Hematopoietic multipotent progenitor cell (in vitro differentiated cells): ENCODE data around the gene LGALS8. TPM values are rescaled to one million over a fixed set of nuclear protein-coding genes. Genes with fewer than 3 reads are reported as not detected.
A peak's percentile ranks its signal among the peaks of the same experiment; 100 is the strongest.

Experiments
- DNase-seq, 3 donors: peaks; one replicate each; pipeline ENCODE4 v3.0.0-alpha.2; 2011 to 2015; ENCODE audit warnings: low read depth in 2 of 3, low spot score in 2 of 3
- total RNA-seq: library from RNA; depleted of rRNA; stranded (reverse); fragments of >200 nt; gene quantifications from one replicate; pipeline ENCODE4 v1.2.3, GENCODE V29; 2012

LGALS8 gene
- total RNA-seq, 1 donor: 47.1 TPM

- DNase-seq: no peak
These were observed 15.2 kb upstream of the LGALS8 start for GRCh38 chr1:236508593-236509027.

GRCh38 chr1:236509203-236509602 is 14.6 kb upstream of the LGALS8 start:
- DNase-seq: no peak

GRCh38 chr1:236509647-236510401 is 14.0 kb upstream of the LGALS8 start:
- no peak for DNase-seq

GRCh38 chr1:236511735-236512418 is 11.9 kb upstream of the LGALS8 start:
- DNase-seq: no peak

- no peak for DNase-seq
These were observed 8.9 kb upstream of the LGALS8 start for GRCh38 chr1:236514703-236515442.

GRCh38 chr1:236515443-236515958 is 8.3 kb upstream of the LGALS8 start:
- no peak for DNase-seq

DNA sequence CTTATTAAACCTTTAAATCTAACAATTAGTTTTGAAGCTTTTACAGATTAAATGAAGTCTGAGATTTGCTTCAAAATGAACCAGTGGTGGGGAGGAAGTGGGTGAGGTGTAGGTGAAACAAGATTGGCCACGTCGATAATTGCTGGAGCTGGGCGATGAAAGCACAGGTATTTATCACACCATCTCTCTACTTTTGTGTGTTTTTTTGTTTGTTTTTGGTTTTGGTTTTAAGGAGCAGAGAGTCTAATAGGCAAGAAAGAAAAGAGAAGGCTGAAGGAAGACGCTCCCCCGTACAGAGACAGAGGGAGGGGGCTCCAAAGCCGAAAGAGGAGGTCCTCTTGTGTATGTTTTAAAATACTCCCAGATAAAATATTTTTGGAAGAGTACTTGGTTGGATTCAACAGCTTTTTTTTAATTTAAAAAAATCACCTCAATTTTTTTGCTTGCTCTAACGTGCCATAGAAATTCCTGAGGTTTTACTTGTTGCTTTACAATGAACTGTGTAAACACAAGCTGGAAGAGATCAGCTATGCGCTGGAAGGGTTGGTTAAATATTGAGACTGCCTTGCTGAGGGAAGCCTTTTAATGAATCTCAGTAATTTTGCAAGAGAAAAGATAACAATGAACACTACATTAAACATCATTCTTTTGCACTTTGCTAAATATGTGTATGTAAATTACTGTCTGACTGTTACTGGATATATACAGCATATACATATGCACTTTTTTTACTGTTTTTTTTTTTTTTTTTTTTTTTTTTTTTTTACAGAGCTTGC is 6.7 kb upstream of the LGALS8 start:
- DNase-seq: no peak

GRCh38 chr1:236518322-236518721 is 5.5 kb upstream of the LGALS8 start:
- peak in 2 of 3 donors; percentile 17 to 53 for DNase-seq

- DNase-seq: no peak
These were observed 3.3 kb upstream of the LGALS8 start for GRCh38 chr1:236520445-236521005.

GRCh38 chr1:236522937-236523703 is 662 bp upstream of the LGALS8 start:
- no peak for DNase-seq

GRCh38 chr1:236524142-236524894 is 536 bp downstream of the LGALS8 start:
- peak; percentile 46 to 77 (median 71) for DNase-seq

GRCh38 chr1:236524895-236525184 is 1.1 kb downstream of the LGALS8 start:
- no peak for DNase-seq

GRCh38 chr1:236526079-236526478 is 2.3 kb downstream of the LGALS8 start:
- no peak for DNase-seq

DNA sequence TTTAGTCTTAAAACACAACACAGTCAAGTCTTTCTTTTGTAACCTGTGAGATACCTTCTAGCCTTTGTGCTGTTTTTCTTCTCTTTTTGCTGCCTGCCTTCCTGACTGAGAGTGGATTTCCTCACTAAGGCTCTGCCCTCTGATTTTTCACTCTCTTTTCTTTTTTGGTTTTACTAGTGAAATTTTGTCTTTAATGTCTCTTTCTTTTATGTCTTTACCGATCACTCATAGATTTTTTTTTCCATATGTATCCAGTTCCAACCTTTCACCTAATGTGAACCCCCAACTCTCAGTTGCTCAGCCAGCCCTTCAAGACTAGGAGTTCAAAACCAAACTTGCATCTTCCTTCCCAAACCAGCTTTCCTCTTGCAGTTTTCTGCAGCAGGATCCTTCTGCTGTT is 6.5 kb downstream of the LGALS8 start:
- DNase-seq: no peak

- peak in 1 of 3 donors; percentile 26 for DNase-seq
These were observed 7.2 kb downstream of the LGALS8 start for GRCh38 chr1:236530959-236531358.

DNA sequence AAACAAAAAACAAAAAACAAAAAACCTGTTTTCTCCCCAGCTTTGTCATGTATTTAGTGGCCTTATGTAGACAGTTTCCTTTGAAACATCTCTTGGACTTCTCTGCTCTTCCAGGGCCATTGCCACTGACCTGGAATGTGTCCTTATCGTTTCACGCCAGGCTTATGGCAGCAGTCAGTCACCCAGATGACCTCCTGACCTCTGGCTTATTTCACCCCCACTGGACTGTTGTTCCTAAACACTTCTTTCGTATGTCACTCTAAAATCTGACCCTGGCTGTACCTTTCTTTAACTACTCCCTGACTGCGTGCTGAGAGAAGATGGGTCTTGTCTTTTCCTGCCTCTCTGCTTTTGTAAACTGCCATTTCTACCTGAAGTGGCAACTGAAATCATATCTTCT is 9.1 kb downstream of the LGALS8 start:
- DNase-seq: no peak

DNA sequence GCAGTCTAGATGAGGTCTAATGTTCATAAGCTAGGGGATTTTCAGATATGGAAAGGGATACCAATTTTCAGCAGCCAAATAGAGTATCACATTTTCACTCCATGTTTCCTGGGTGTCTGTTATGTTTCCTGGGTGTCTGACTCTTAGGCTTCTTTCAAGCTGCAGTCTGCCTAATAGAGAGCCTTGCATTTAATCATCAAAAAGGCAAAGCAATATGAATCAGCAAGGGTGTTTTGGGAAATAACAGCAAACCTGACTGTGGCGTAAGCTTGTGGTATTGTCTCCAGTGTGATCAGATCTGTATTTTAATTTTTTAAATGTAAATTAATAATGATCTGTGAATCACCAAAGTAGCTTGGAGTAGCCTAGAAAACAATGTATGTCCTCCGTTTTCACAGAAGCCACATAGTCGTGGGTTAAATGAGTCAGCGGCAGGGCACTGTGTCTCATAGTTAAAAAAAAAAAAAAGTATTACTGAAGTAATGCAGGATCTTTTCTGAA is 10.4 kb downstream of the LGALS8 start:
- no peak for DNase-seq

DNA sequence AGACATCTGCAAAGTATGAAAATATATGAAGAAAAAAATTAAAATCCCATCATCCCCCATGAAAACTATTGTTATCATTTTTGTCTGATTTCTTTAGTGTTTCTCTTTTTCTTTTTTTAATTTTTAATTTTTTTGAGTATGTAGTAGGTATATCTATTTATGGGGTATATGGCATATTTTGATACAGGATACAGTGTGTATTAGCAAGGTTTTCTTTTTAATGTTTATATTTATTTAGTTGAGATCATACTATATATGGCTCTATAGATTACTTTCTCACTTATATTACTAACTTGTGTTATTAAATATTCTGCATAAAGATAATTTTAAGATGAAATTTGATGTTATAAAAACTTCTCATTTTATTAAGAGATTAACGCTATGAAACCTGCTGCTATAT is 11.4 kb downstream of the LGALS8 start:
- DNase-seq: no peak

- DNase-seq: no peak
These were observed 11.9 kb downstream of the LGALS8 start for GRCh38 chr1:236535662-236536161.
